Measurements from ENCODE around the gene DOCK3.
"Not testable (repeated sequence)": the region's sequence is repeated elsewhere in the genome, so short reads cannot be mapped to it uniquely, and the experiment has no call there.

Gene DOCK3

DNA sequence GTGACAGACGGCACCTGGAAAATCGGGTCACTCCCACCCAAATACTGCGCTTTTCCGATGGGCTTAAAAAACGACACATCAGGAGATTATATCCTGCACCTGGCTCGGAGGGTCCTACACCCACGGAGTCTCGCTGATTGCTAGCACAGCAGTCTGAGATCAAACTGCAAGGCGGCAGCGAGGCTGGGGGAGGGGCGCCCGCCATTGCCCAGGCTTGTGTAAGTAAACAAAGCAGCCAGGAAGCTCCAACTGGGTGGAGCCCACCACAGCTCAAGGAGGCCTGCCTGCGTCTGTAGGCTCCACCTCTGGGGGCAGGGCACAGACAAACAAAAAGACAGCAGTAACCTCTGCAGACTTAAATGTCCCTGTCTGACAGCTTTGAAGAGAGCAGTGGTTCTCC, 524.6 kb downstream of the DOCK3 start:
- DNase-seq; in situ Hi-C loops (cut with HindIII; ENCODE audit: low pct_ligation_motif_present, low pct_unique_long_range_greater_than_20kb, low sequenced_read_pairs): not testable (repeated sequence)

DNA sequence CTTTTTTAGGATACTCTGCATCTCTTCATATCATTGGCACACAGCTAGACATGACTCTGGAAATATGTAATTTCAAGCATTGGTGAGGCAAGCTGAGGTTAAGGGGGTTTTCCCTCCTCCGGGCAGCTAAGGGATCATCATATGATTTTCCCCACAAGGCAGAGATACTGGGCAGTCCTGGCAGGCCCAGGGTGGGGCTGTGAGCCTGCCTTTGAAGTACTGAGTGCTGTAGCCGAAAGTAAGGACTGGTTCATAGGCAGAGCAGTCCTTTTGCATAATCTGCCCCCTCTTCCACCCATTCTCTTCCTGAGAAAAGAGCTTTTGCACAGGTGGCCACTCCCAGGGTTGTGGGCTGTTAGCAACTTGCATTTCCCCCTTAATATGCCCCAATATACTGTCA, 541.6 kb downstream of the DOCK3 start:
- no peak for DNase-seq
- in situ Hi-C loops (cut with HindIII; ENCODE audit: low pct_ligation_motif_present, low pct_unique_long_range_greater_than_20kb, low sequenced_read_pairs): no loop called here

DNA sequence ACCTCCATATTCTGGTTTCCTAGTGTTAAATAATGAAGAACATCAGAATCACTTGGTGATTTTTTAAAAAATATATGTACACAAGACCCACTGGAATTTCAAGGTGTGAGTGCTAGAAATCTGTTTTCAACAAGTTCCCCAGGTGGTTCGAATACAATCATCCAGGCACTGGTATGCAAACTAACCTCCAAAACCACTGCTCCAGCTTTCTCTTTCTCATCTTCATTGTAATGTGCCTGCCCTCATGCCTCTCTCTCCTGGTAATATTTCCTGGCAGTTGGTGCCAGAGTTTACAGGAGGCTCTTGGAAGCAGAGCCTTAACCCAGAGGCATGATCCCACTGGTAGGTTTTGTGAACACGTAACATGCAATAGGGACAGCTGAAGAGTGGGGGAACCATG, 547.2 kb downstream of the DOCK3 start:
- in situ Hi-C loops (cut with HindIII; ENCODE audit: low pct_ligation_motif_present, low pct_unique_long_range_greater_than_20kb, low sequenced_read_pairs): no loop called here
- no peak for DNase-seq

DNA sequence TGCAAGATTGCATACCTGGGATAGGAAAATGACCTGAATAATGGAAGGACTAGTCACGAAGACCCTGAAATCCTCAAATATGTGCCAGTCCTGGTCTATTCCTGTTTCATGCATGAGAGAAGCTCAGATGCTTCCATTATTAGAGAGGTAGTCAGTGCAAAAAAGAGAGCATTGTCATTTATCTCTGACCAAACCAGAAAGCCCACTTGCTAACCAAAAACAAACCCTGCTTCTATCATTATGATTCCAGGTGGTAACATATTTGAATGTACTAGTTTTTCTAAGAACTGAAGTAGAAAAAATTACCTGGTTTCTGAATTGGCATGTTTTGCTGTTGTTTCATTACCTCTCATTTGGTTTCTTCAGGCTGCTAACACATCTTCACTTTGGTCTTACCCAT, 549.6 kb downstream of the DOCK3 start:
- no peak for DNase-seq
- in situ Hi-C loops (cut with HindIII; ENCODE audit: low pct_ligation_motif_present, low pct_unique_long_range_greater_than_20kb, low sequenced_read_pairs): no loop called here

DNA sequence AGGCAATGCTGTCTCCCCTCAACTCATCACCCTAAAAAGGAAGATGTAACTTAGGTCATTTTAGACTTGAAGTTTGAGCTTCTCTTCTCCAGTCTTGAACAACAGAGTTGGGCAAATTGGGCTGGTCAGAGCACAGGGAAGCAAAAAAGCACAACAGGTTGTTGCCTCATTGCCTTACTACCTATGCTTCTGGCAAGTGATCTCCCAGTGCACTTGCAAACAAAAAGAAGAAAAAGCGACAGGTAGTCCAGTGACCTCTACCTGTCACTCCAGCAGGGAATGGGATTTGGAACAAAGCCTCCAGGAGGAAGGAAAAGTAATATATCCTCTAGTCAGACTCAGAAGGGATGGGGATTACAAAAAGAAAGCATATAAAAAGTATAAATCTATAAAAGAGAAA, 550.1 kb downstream of the DOCK3 start:
- in situ Hi-C loops (cut with HindIII; ENCODE audit: low pct_ligation_motif_present, low pct_unique_long_range_greater_than_20kb, low sequenced_read_pairs): no loop called here
- no peak for DNase-seq

DNA sequence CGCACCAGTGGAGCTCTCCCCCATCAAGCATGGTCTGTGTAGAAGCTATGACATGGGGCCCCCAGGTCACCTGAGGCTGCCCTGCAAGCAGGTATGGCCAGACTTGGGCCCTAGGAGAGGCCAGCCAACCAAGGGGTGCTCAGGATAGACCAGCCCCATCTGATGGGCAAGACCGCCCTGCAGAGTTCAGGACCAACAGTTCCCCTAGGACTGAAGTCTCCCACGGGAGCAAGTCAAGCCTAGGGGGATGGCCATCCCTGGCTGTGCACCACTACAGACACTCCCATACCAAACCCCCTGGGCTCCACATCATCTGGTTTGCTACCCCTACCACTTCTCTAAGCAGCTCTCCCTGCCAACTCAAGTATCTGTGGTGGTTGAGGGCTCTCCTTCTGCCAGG, 568.2 kb downstream of the DOCK3 start:
- in situ Hi-C loops (cut with HindIII; ENCODE audit: low pct_ligation_motif_present, low pct_unique_long_range_greater_than_20kb, low sequenced_read_pairs): no loop called here

DNA sequence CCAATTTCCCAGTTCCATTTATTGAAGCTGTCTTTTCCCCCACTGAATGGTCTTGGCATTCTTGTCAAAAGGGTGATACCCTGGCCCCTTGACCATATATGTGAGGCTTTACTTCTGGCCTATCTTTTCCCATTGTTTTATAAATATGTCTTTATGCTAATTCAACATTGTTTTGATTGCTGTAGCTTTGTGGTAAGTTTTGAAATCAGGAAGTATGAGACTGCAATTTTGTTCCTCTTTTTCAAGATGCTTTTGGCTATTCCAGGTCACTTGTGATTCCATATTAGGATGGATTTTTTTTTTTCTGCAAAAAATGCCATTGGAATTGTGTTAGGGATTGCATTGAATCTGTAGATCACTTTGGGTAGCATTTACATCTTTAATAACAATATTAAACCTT, 569.2 kb downstream of the DOCK3 start:
- no peak for DNase-seq
- in situ Hi-C loops (cut with HindIII; ENCODE audit: low pct_ligation_motif_present, low pct_unique_long_range_greater_than_20kb, low sequenced_read_pairs): no loop called here

More for the DNA sequence above, 568.2 kb downstream of the DOCK3 start:
- no peak for DNase-seq

DNA sequence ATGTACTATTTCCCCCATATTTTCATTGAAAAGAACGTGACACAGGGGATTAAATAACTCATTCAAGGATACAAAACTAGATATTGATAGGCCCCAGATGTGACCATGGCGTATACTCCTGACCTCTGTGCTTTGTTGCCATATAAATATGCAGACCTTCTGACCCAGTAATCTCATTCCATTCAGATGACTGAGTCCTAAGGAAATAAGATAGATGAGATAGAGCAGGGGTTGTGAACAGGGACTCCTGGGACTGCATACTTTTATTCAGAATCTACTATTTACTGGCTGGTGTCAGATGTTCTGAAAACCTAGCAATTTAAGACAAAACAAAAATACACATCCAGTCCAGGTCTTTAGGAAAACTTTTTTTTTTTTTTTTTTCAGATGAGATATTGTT, 571.1 kb downstream of the DOCK3 start:
- in situ Hi-C loops (cut with HindIII; ENCODE audit: low pct_ligation_motif_present, low pct_unique_long_range_greater_than_20kb, low sequenced_read_pairs): no loop called here
- DNase-seq: no peak

DNA sequence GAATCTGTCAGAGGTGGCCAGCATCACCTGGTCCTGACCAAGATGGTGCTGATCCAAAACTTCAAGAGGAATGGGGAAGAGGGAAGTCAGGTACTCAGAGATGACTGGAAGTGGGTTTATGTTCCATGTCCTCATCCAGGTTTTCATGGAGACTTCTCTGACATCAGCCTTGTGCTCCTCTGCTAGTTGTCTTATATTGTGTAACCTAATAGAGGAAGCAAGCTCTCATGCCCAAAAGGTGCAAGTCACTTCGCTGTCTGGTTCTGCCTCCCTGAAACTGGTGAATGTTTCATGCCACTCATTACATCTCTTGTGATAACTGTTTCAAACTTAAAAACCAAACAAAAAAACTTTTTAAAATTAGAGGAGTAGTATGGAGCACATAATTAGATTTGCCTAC, 583.1 kb downstream of the DOCK3 start:
- in situ Hi-C loops (cut with HindIII; ENCODE audit: low pct_ligation_motif_present, low pct_unique_long_range_greater_than_20kb, low sequenced_read_pairs): no loop called here
- no peak for DNase-seq

DNA sequence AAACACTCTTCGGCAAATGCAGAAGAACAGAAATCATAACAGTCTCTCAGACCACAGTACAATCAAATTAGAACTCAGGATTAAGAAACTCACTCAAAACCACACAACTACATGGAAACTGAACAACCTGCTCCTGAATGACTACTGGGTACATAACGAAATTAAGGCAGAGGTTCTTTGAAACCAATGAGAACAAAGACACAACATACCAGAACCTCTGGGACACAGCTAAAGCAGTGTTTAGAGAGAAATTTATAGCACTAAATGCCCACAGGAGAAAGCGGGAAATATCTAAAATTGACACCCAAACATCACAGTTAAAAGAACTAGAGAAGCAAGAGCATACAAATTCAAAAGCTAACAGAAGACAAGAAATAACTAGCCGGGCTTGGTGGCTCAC, 589.4 kb downstream of the DOCK3 start:
- DNase-seq; in situ Hi-C loops (cut with HindIII; ENCODE audit: low pct_ligation_motif_present, low pct_unique_long_range_greater_than_20kb, low sequenced_read_pairs): not testable (repeated sequence)

DNA sequence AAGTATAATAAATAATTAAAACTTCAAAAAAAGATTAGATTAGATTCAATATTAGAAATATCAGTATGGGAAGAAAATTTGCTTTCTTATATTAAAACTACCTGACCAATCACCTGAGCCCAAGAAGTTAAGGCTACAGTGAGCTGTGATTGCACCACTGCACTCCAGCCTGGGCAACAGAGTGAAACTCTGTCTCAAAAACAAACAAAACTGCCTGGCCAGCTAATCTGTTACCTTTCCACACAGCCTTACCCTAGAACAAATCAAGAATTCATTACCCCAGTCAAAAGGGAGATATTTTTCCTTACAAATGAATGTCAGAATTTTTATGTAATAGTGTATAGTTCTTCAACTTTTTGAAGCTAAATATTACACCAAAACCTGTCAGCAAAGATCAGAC, 593.4 kb downstream of the DOCK3 start:
- no peak for DNase-seq

DNA sequence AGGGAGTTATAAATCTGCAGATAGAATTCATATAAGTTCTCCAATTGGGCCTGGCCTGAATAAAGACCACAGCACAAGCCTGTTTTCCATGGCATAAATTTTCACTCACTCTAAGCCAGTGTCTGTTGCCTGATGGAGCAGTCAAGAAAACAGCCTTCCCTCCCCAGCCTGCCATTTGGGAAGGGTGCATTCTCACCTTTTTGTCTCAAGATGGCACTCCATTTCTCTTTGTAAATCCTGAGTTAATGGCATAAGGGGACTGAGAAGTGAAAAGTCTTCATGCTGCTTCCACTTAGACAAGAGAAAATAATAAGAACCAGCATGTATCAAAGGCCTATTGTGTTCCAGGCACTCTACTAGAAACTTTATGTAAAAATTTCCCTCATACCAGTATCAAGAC, 594.7 kb downstream of the DOCK3 start:
- peak; percentile 4 for DNase-seq
- in situ Hi-C loops (cut with HindIII; ENCODE audit: low pct_ligation_motif_present, low pct_unique_long_range_greater_than_20kb, low sequenced_read_pairs): no loop called here

More for the DNA sequence above, 593.4 kb downstream of the DOCK3 start:
- in situ Hi-C loops (cut with HindIII; ENCODE audit: low pct_ligation_motif_present, low pct_unique_long_range_greater_than_20kb, low sequenced_read_pairs): no loop called here

DNA sequence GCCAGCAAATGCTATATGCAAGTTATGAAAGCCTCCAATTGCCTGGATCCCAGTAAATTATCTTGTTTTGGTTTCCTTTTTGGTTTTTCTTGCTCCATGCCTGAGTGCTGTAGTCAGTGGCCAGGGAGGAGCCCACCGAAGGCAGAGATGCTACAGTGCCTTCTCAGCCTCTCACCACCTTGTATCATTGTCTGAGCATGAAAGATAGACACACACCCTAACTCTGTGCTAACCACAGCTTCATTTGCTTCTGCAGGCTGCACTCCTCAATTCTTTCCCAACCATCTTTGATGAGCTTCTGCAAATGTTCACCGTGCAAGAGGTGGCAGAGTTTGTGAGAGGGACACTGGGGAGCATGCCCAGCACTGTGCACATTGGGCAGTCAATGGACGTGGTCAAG, 595.8 kb downstream of the DOCK3 start:
- no peak for DNase-seq
- in situ Hi-C loops (cut with HindIII; ENCODE audit: low pct_ligation_motif_present, low pct_unique_long_range_greater_than_20kb, low sequenced_read_pairs): no loop called here

DNA sequence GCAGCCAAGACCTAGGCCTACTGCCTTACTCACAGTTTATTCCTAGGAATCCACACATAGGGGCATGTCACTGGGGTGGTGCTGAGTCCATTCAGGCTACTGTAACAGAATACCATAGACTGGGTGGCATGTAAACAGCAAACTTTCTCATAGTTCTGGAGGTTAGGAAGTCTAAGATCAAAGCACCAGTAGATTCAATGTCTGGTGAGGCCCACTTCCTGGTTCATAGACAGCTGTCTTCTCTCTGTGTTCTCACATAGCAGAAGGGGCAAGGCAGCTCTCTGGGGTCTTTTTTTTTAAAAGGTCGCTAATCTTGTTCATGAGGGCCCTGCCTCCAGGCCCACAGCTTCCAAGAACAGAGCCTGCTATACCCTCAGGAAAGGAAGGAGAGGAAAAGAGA, 596.4 kb downstream of the DOCK3 start:
- in situ Hi-C loops (cut with HindIII; ENCODE audit: low pct_ligation_motif_present, low pct_unique_long_range_greater_than_20kb, low sequenced_read_pairs): no loop called here
- no peak for DNase-seq

DNA sequence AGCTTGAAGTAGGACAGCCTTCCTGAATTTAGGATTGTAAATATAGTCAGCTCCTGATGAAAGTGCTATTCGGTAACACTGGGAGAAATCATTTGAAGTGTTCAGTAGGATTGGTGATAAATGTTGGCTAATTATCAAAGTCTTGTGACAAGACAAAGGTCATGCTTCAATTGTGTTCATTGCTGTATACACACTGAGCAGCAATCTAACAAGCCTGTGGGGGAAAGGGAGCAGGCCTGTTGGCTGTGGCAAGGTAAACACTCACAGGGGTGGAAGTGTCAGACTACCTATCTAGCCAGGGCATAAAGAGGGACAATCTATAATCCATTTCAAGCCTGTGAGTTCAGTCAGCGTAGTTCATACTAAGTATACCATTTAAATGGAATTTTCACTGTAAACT, 599.3 kb downstream of the DOCK3 start:
- DNase-seq: no peak
- in situ Hi-C loops (cut with HindIII; ENCODE audit: low pct_ligation_motif_present, low pct_unique_long_range_greater_than_20kb, low sequenced_read_pairs): no loop called here

DNA sequence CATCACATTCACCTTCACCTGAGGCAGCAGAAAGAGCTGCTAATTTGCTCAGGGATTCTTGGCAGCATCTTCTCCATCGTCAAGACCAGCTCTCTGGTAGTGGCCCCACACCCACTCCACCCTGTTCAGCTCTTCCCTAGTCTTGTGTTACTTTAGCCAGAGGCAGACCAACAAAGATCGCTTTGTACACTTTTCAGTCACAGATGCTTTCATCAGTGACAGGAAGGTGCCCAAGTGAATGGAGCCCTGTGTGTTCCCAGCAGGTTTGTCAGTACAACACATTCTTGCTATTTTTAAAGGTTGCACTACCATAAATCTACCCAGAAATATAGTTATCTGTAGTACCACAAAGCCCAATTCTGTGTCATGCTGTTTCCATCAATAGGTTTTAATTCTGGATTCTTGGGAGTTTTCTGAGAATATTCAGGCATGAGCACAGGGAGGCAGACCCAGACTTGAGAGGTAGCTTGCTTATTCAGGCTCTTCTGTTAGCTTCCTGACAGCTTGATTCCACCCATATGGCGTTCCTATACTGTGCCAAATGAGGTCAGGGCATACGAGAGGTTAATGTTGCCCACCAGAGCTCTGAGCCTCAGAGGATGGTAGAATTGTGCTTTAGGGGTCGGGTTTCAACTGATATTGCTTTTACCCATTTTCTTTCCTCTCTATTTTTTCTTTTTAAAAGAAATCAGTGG, 600.5 kb downstream of the DOCK3 start:
- in situ Hi-C loops (cut with HindIII; ENCODE audit: low pct_ligation_motif_present, low pct_unique_long_range_greater_than_20kb, low sequenced_read_pairs): no loop called here
- no peak for DNase-seq

DNA sequence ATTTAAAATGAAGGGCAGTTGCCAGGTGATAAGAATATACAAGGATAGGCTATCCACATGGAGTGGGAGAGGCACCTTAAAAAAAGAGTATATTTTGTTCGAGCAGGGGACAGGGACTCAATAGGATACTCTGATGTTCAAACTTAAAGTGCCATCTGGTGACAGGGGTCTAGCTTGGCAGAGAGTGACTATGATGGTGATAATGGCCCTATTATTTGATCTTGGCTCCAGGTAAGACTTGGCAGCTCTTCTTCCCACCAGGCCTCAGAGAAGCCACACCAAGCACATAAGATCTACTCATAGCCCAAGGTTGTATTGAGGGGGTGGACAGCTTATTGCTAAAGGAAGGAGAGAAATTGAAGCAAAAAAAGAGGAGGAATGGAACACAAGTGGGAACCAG, 601.3 kb downstream of the DOCK3 start:
- DNase-seq: no peak

DNA sequence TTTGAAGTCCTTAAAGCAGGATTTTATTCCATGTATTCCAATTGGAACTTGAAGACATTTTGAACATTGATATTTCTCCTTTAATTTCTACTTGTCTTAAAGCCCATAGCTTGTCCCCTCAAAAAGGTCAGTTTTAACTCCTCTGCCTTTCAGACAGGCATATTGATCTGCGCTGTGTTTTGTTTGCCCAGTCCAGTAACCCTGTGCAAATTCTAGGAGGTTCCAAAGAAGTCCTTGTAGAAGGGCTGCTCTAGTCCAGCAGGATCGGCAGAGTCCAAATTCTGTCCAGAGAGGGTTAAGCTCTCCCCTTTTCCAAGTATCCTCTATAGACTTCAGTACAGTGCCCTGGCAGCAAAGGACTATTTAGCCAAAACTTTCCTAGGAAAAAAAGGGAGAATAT, 604.7 kb downstream of the DOCK3 start:
- no peak for DNase-seq
- in situ Hi-C loops (cut with HindIII; ENCODE audit: low pct_ligation_motif_present, low pct_unique_long_range_greater_than_20kb, low sequenced_read_pairs): no loop called here

More for the DNA sequence above, 601.3 kb downstream of the DOCK3 start:
- in situ Hi-C loops (cut with HindIII; ENCODE audit: low pct_ligation_motif_present, low pct_unique_long_range_greater_than_20kb, low sequenced_read_pairs): no loop called here

DNA sequence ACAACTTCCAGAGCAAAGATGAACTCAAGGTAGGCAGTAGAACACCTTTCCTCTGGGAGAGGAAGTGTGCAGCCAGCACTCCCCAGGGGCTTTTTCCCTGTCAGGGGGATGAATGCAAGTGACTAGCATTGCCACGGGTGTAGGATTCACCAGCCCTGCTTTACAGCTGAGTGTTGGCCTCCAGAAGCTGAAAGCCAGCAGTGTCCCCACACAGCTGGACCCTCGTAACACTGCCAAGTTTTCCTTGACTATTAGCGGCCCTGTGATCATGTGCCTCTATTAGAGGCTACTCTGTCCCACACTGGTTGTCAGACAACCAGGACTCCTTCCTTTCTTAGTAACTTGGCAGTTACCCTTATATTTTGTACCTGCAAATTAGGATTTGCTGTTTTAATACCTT, 605.4 kb downstream of the DOCK3 start:
- in situ Hi-C loops (cut with HindIII; ENCODE audit: low pct_ligation_motif_present, low pct_unique_long_range_greater_than_20kb, low sequenced_read_pairs): no loop called here
- DNase-seq: no peak

DNA sequence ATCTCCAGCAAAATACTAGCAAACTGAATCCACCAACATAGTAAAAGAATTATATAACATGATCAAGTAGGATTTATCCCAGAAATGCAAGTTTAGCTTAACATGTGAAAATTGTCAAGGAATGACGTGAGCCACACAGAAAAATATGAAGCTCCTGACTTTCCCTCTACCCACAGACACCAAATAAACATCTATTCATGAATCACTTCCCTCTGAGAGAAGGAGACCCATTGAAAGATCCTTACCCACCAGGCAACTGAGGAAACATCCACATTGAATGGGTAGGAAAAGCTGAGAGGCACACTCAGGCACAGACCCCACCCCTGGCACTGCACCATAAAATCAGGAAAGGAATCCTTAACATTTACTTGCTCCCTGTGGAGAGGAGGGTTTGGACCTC, 608.2 kb downstream of the DOCK3 start:
- no peak for DNase-seq
- in situ Hi-C loops (cut with HindIII; ENCODE audit: low pct_ligation_motif_present, low pct_unique_long_range_greater_than_20kb, low sequenced_read_pairs): no loop called here

DNA sequence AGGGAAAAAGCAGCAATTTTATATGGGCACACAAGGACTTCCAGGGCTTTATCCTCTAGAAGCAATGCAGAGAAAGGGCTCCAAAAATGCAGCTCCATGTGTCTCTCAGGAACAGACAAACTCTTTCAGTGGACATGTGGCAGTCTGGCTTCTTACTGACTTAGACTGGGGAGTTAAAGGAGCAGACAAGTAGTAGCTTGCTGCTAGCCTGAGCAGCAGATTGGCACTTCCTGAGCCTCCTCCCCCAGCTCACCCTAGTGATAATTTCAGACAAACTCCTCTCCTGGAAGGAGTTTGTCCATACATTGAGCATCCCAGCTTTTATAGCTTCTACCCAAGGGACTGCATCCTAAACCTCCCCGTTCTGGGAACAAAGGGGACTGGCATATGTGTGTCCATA, 608.7 kb downstream of the DOCK3 start:
- no peak for DNase-seq
- in situ Hi-C loops (cut with HindIII; ENCODE audit: low pct_ligation_motif_present, low pct_unique_long_range_greater_than_20kb, low sequenced_read_pairs): no loop called here

Data from ACHN (cell line).